HG02571 (cell line): ENCODE data around the gene SDK1.

Experiments used
- ATAC-seq: cut with Tn5 transposase; IDR thresholded peaks from one replicate; pipeline ENCODE4 v1.9.1; 2021; ENCODE audit warnings: mild to moderate bottlenecking, moderate library complexity; ENCODE audit not compliant: unreplicated experiment

Gene SDK1

GRCh38 chr7:4065190-4065589, 764.1 kb downstream of the SDK1 start:
- no peak for ATAC-seq

- ATAC-seq = no peak
These were observed 765.2 kb downstream of the SDK1 start for GRCh38 chr7:4066206-4066605.

GRCh38 chr7:4066626-4067475, 765.8 kb downstream of the SDK1 start:
- ATAC-seq = no peak

- no peak for ATAC-seq
These were observed 766.4 kb downstream of the SDK1 start for GRCh38 chr7:4067476-4067760.

GRCh38 chr7:4067874-4068273, 766.8 kb downstream of the SDK1 start:
- ATAC-seq = no peak

GRCh38 chr7:4068286-4068685, 767.2 kb downstream of the SDK1 start:
- ATAC-seq = no peak

GRCh38 chr7:4069268-4070095, 768.4 kb downstream of the SDK1 start:
- ATAC-seq = no peak

GRCh38 chr7:4070214-4070613, 769.2 kb downstream of the SDK1 start:
- ATAC-seq = no peak

- ATAC-seq = no peak
These were observed 770.5 kb downstream of the SDK1 start for GRCh38 chr7:4071370-4072058.

GRCh38 chr7:4072161-4072925, 771.3 kb downstream of the SDK1 start:
- ATAC-seq = no peak

- ATAC-seq = no peak
These were observed 772.0 kb downstream of the SDK1 start for GRCh38 chr7:4073052-4073451.

- ATAC-seq = no peak
These were observed 772.7 kb downstream of the SDK1 start for GRCh38 chr7:4073750-4074149.

- no peak for ATAC-seq
These were observed 773.4 kb downstream of the SDK1 start for GRCh38 chr7:4074407-4074806.

- ATAC-seq = no peak
These were observed 773.9 kb downstream of the SDK1 start for GRCh38 chr7:4074994-4075393.

- no peak for ATAC-seq
These were observed 775.7 kb downstream of the SDK1 start for GRCh38 chr7:4076701-4077294.

GRCh38 chr7:4077980-4078379, 776.9 kb downstream of the SDK1 start:
- no peak for ATAC-seq

GRCh38 chr7:4078580-4078979, 777.5 kb downstream of the SDK1 start:
- no peak for ATAC-seq

GRCh38 chr7:4079366-4079765, 778.3 kb downstream of the SDK1 start:
- ATAC-seq = no peak

- no peak for ATAC-seq
These were observed 778.9 kb downstream of the SDK1 start for GRCh38 chr7:4079956-4080355.

- no peak for ATAC-seq
These were observed 779.9 kb downstream of the SDK1 start for GRCh38 chr7:4080954-4081353.

GRCh38 chr7:4083513-4083912, 782.5 kb downstream of the SDK1 start:
- ATAC-seq = no peak
